SJSA1 (cell line): ENCODE data around the gene SBF2. TPM values are rescaled to one million over a fixed set of nuclear protein-coding genes. Genes with fewer than 3 reads are reported as not detected.
A peak's percentile ranks its signal among the peaks of the same experiment; 100 is the strongest.
"Not testable (repeated sequence)": the region's sequence is repeated elsewhere in the genome, so short reads cannot be mapped to it uniquely, and the experiment has no call there.

Experiments used
- DNase-seq, 2 experiments: peaks; one replicate each; pipeline ENCODE4 v3.0.0-alpha.2; 2015 to 2020; ENCODE audit warnings: low spot score in 2 of 2, low read depth in 1 of 2
- H3K27ac ChIP-seq: fragments of 250-450 bp; sonication (Bioruptor Pico); 2 replicates; pipeline ENCODE4 v1.5.1; 2020; ENCODE audit warnings: mild to moderate bottlenecking, moderate library complexity
- H3K27me3 ChIP-seq: fragments of 250-450 bp; sonication (Bioruptor Pico); replicated peaks from 2 replicates; pipeline ENCODE4 v1.5.1; 2020; ENCODE audit warnings: mild to moderate bottlenecking, moderate library complexity
- H3K36me3 ChIP-seq: fragments of 250-450 bp; sonication (Bioruptor Pico); 2 replicates; pipeline ENCODE4 v1.5.1; 2020; ENCODE audit warnings: mild to moderate bottlenecking
- H3K4me1 ChIP-seq: fragments of 250-450 bp; sonication (Bioruptor Pico); replicated peaks from 2 replicates; pipeline ENCODE4 v1.6.1; 2021; ENCODE audit warnings: mild to moderate bottlenecking
- H3K4me3 ChIP-seq: fragments of 250-450 bp; sonication (Bioruptor Pico); 2 replicates; pipeline ENCODE4 v1.5.1; 2020; ENCODE audit warnings: mild to moderate bottlenecking
- H3K9me3 ChIP-seq: fragments of 250-450 bp; sonication (Bioruptor Pico); replicated peaks from 2 replicates; pipeline ENCODE4 v1.5.1; 2020; ENCODE audit warnings: mild to moderate bottlenecking
- total RNA-seq: library from RNA; depleted of rRNA; stranded (reverse); fragments of >200 nt; shearing (Covaris generic); gene quantifications from 2 replicates; pipeline ENCODE4 v1.2.3, GENCODE V29; 2014

Gene SBF2
- total RNA-seq, 1 experiment from 2014 or later = 29.7 TPM

- H3K4me1 ChIP-seq = no peaks in the 10 kb centered on the region
- no peaks in the 10 kb centered on the region for H3K9me3 ChIP-seq
- H3K27me3 ChIP-seq = no peaks in the 10 kb centered on the region
- no peak for DNase-seq
- H3K36me3 ChIP-seq = peaks cover 3% of the 10 kb centered on the region; the same call in 1 of the 2 replicates
- H3K27ac ChIP-seq = no peak overlapping the region
- H3K4me3 ChIP-seq = no peak overlapping the region
These were observed 11.9 kb downstream of the SBF2 start for GRCh38 chr11:10282117-10282516.

- no peak overlapping the region for H3K4me3 ChIP-seq
- no peak for DNase-seq
- H3K27me3 ChIP-seq = no peaks in the 10 kb centered on the region
- no peak overlapping the region for H3K27ac ChIP-seq
- H3K9me3 ChIP-seq = no peaks in the 10 kb centered on the region
- H3K4me1 ChIP-seq = no peaks in the 10 kb centered on the region
- H3K36me3 ChIP-seq = no peaks in the 10 kb centered on the region
These were observed 18.3 kb downstream of the SBF2 start for GRCh38 chr11:10275714-10276113.

- H3K4me3 ChIP-seq = no peak overlapping the region
- no peak overlapping the region for H3K27ac ChIP-seq
- H3K4me1 ChIP-seq = no peaks in the 10 kb centered on the region
- no peaks in the 10 kb centered on the region for H3K9me3 ChIP-seq
- no peak for DNase-seq
- H3K27me3 ChIP-seq = no peaks in the 10 kb centered on the region
- no peaks in the 10 kb centered on the region for H3K36me3 ChIP-seq
These were observed 19.3 kb downstream of the SBF2 start for GRCh38 chr11:10274726-10275125.

- H3K4me1 ChIP-seq = peaks cover 7% of the 10 kb centered on the region
- no peaks in the 10 kb centered on the region for H3K36me3 ChIP-seq
- H3K27me3 ChIP-seq = no peaks in the 10 kb centered on the region
- no peak overlapping the region for H3K4me3 ChIP-seq
- no peak overlapping the region for H3K27ac ChIP-seq
- H3K9me3 ChIP-seq = no peaks in the 10 kb centered on the region
- no peak for DNase-seq
These were observed 20.3 kb downstream of the SBF2 start for GRCh38 chr11:10273738-10274137.

- Histone ChIP-seq H3K36me3 (no peaks in the 10 kb centered on the region), H3K4me1 (peaks cover 18% of the 10 kb centered on the region), H3K9me3 (no peaks in the 10 kb centered on the region), H3K27ac (no peak overlapping the region), H3K27me3 (no peaks in the 10 kb centered on the region), H3K4me3 (no peak overlapping the region)
- no peak for DNase-seq
These were observed 21.9 kb downstream of the SBF2 start for GRCh38 chr11:10272132-10272531.

GRCh38 chr11:10268746-10269488 lies 25.1 kb downstream of the SBF2 start:
- no peaks in the 10 kb centered on the region for H3K36me3 ChIP-seq
- H3K9me3 ChIP-seq = no peaks in the 10 kb centered on the region
- H3K4me3 ChIP-seq = no peak overlapping the region
- no peak for DNase-seq
- H3K4me1 ChIP-seq = peaks cover 23% of the 10 kb centered on the region
- no peaks in the 10 kb centered on the region for H3K27me3 ChIP-seq
- no peak overlapping the region for H3K27ac ChIP-seq

GRCh38 chr11:10267821-10268220 lies 26.2 kb downstream of the SBF2 start:
- H3K27ac ChIP-seq = no peak overlapping the region
- DNase-seq = no peak
- no peaks in the 10 kb centered on the region for H3K27me3 ChIP-seq
- no peak overlapping the region for H3K4me3 ChIP-seq
- peaks cover 30% of the 10 kb centered on the region for H3K4me1 ChIP-seq
- no peaks in the 10 kb centered on the region for H3K9me3 ChIP-seq
- H3K36me3 ChIP-seq = no peaks in the 10 kb centered on the region

GRCh38 chr11:10265936-10266335 lies 28.1 kb downstream of the SBF2 start:
- no peaks in the 10 kb centered on the region for H3K27me3 ChIP-seq
- no peaks in the 10 kb centered on the region for H3K9me3 ChIP-seq
- H3K27ac ChIP-seq = no peak overlapping the region
- H3K4me3 ChIP-seq = no peak overlapping the region
- no peak for DNase-seq
- 0 out of 2 replicates have a peak, but pooled peaks cover 4% of the 10 kb centered on the region for H3K36me3 ChIP-seq
- peaks cover 47% of the 10 kb centered on the region for H3K4me1 ChIP-seq

GRCh38 chr11:10264716-10265115 lies 29.3 kb downstream of the SBF2 start:
- H3K9me3 ChIP-seq, H3K4me3 ChIP-seq, H3K27me3 ChIP-seq, H3K36me3 ChIP-seq, H3K27ac ChIP-seq, DNase-seq: not testable (repeated sequence)
- H3K4me1 ChIP-seq = peaks cover 47% of the 10 kb centered on the region

- DNase-seq = peak in 1 of 2 experiments; percentile 42
- H3K27ac ChIP-seq = no peak overlapping the region; the same call in 1 of the 2 replicates
- no peaks in the 10 kb centered on the region for H3K9me3 ChIP-seq
These were observed 30.1 kb downstream of the SBF2 start for GRCh38 chr11:10263929-10264328.

GRCh38 chr11:10261821-10262220 lies 32.2 kb downstream of the SBF2 start:
- Histone ChIP-seq H3K36me3 (0 out of 2 replicates have a peak, but pooled peaks cover 4% of the 10 kb centered on the region), H3K27me3 (no peaks in the 10 kb centered on the region), H3K4me3 (no peak overlapping the region), H3K27ac (0 out of 2 replicates have a peak overlapping the region, but pooled peaks have one; percentile 3), H3K4me1 (peaks cover 28% of the 10 kb centered on the region), H3K9me3 (no peaks in the 10 kb centered on the region)
- DNase-seq = peak in 1 of 2 experiments; percentile 30

More at GRCh38 chr11:10263929-10264328, 30.1 kb downstream of the SBF2 start:
- Histone ChIP-seq H3K4me3 (no peak overlapping the region), H3K27me3 (no peaks in the 10 kb centered on the region), H3K4me1 (peaks cover 42% of the 10 kb centered on the region), H3K36me3 (0 out of 2 replicates have a peak, but pooled peaks cover 4% of the 10 kb centered on the region)

GRCh38 chr11:10257478-10257877 lies 36.5 kb downstream of the SBF2 start:
- H3K9me3 ChIP-seq = no peaks in the 10 kb centered on the region
- H3K36me3 ChIP-seq = 0 out of 2 replicates have a peak, but pooled peaks cover 4% of the 10 kb centered on the region
- H3K27me3 ChIP-seq = no peaks in the 10 kb centered on the region
- H3K4me1 ChIP-seq = peaks cover 16% of the 10 kb centered on the region
- DNase-seq = no peak
- no peak overlapping the region for H3K27ac ChIP-seq
- no peak overlapping the region for H3K4me3 ChIP-seq

- Histone ChIP-seq H3K4me3 (no peak overlapping the region), H3K36me3 (no peaks in the 10 kb centered on the region), H3K27ac (no peak overlapping the region), H3K9me3 (no peaks in the 10 kb centered on the region), H3K27me3 (no peaks in the 10 kb centered on the region), H3K4me1 (no peaks in the 10 kb centered on the region; the same call in 1 of the 2 replicates)
- DNase-seq = no peak
These were observed 38.5 kb downstream of the SBF2 start for GRCh38 chr11:10255388-10256125.
